ENCODE results near the gene PHETA1. TPM values are rescaled to one million over a fixed set of nuclear protein-coding genes. Genes with fewer than 3 reads are reported as not detected.

PHETA1 gene
- total RNA-seq, 1 experiment from 2014 or later: 10.6 TPM

DNA sequence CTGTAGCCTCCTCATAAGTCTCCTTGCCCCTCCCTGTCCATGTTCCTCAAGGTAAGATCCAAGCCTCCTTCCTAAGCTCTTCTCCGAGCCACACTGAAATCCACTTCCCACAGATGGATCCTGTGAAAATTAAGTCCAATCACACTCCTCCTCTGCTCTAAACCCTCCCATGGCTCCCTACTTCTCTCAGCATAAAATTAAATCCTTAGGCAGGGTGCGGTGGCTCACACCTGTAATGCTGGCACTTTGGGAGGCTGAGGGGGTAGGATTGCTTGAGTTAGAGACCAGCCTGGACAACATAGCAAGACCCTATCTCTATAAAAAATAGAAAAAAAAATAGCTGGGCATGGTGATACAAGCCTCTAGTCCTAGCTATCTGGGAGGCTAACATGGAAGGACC, 2.3 kb downstream of the PHETA1 start:
- Histone ChIP-seq H3K9me3 (ENCODE audit: control insufficient read depth in 1 of 2, insufficient read depth in 1 of 2, low read depth in 1 of 2, low read length in 2 of 2) (no peaks in the 10 kb centered on the region), H2AFZ (ENCODE audit: low read depth, low read length, poor library complexity, severe bottlenecking) (no peak overlapping the region), H3K36me3 (ENCODE audit: control insufficient read depth in 1 of 2, insufficient read depth in 2 of 2, low read length in 2 of 2) (no peaks in the 10 kb centered on the region; a peak in 1 of 4 replicates), H3K9ac (ENCODE audit: low read length) (no peak overlapping the region), H3K9me2 (ENCODE audit: insufficient read depth) (no peaks in the 10 kb centered on the region), H3K27me3 (ENCODE audit: insufficient read depth, low read length) (no peaks in the 10 kb centered on the region), H3K27ac (ENCODE audit: low read depth, low read length) (no peak overlapping the region), H3K4me2 (ENCODE audit: low read length) (no peak overlapping the region), H3K4me1 (ENCODE audit: control insufficient read depth in 1 of 2, insufficient read depth in 2 of 2, low read length in 2 of 2) (peaks cover 4 to 37% of the 10 kb centered on the region in 2 experiments; a peak in 3 of 4 replicates), H4K20me1 (ENCODE audit: insufficient read depth) (no peaks in the 10 kb centered on the region), H3K79me2 (ENCODE audit: insufficient read depth, low read length) (no peaks in the 10 kb centered on the region), H3K4me3 (replicated peaks in 1 of 2; ENCODE audit: low read depth in 1 of 2, low read length in 2 of 2) (no peak overlapping the region)
- ATAC-seq (no peak), DNase-seq (ENCODE audit: low read depth, low spot score) (no peak)
- ChIA-PET CTCF (no interaction called here), RAD21 (ENCODE audit: low non-redundant PET in 1 of 2, low total read pairs in 2 of 2, uncharacterized antibody in 2 of 2, unreplicated experiment in 2 of 2) (no interaction called here), POLR2A (no interaction called here)
- intact Hi-C loops (cut with micrococcal nuclease): no loop called here
- TF ChIP-seq CEBPB (IDR thresholded peaks at IDR 0.05; ENCODE audit: low read depth) (no peak), CBX3 (IDR thresholded peaks at IDR 0.05; ENCODE audit: low read depth) (no peak), EGR1 (IDR thresholded peaks at IDR 0.05; ENCODE audit: low read depth) (no peak), SP1 (IDR thresholded peaks at IDR 0.05; ENCODE audit: low read depth) (no peak), ZBTB33 (IDR thresholded peaks at IDR 0.05; ENCODE audit: extremely low read depth, insufficient replicate concordance, low read length) (no peak), ZNF274 (IDR thresholded peaks at IDR 0.05; ENCODE audit: low read depth, low read length) (no peak), REST (IDR thresholded peaks at IDR 0.05; ENCODE audit: low read depth) (no peak), FOSL1 (IDR thresholded peaks at IDR 0.05; ENCODE audit: low read depth) (no peak), ELF1 (IDR thresholded peaks at IDR 0.05; ENCODE audit: borderline replicate concordance, low read depth) (no peak), SRF (IDR thresholded peaks at IDR 0.05; ENCODE audit: low read depth) (no peak)
- no TSS peak for BruUV-seq (replicated peaks)

All from HCT116 (cell line).